ENCODE results near the gene HCFC2. TPM values are rescaled to one million over a fixed set of nuclear protein-coding genes. Genes with fewer than 3 reads are reported as not detected.

The HCFC2 gene
- total RNA-seq, 1 experiment from 2014 or later: 10.3 TPM

DNA sequence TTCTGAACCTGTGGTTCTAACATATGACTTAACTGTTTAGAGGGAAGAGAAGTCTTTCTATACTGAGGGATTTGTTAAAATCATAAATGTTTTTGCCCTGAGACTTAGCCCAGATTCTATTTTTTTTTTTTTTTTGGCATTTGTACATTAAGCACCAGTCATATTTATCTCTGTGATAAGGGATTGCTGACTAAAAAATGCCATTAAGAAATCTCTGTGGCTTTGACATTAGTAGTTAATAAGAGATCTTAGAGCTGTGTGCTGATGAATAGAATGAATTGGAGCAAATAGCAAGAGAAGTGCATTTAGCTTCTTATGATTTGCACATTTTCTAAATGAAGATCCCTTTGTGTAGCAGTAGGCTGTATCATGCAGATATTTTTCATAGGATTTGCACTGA lies 41.1 kb downstream of the HCFC2 start:
- peaks cover 28% of the 10 kb centered on the region for H3K36me3 Mint-ChIP-seq (ENCODE audit: insufficient read depth, unreplicated experiment)
- ChIA-PET CTCF (interaction anchor here (1.1 to 1.6 kb wide), 2 partner anchors 13 to 227 kb away, joined by 4 to 6 read pairs; no protein-coding TSS in a partner anchor), POLR2A (no interaction called here)
- DNase-seq (ENCODE audit: unreplicated experiment): no peak
- H3K27ac Mint-ChIP-seq (ENCODE audit: low read depth, unreplicated experiment): no peak overlapping the region
- intact Hi-C loops (cut with micrococcal nuclease): no loop called here
- TF ChIP-seq, protein P1, sequence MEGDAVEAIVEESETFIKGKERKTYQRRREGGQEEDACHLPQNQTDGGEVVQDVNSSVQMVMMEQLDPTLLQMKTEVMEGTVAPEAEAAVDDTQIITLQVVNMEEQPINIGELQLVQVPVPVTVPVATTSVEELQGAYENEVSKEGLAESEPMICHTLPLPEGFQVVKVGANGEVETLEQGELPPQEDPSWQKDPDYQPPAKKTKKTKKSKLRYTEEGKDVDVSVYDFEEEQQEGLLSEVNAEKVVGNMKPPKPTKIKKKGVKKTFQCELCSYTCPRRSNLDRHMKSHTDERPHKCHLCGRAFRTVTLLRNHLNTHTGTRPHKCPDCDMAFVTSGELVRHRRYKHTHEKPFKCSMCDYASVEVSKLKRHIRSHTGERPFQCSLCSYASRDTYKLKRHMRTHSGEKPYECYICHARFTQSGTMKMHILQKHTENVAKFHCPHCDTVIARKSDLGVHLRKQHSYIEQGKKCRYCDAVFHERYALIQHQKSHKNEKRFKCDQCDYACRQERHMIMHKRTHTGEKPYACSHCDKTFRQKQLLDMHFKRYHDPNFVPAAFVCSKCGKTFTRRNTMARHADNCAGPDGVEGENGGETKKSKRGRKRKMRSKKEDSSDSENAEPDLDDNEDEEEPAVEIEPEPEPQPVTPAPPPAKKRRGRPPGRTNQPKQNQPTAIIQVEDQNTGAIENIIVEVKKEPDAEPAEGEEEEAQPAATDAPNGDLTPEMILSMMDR (IDR thresholded peaks at IDR 0.05; ENCODE audit: unreplicated experiment): no peak
- BruUV-seq (replicated peaks): no TSS peak
- H3K9me3 Mint-ChIP-seq (ENCODE audit: unreplicated experiment): no peaks in the 10 kb centered on the region
- H3K27me3 Mint-ChIP-seq (ENCODE audit: insufficient read depth, unreplicated experiment): no peaks in the 10 kb centered on the region
- peaks cover 13% of the 10 kb centered on the region for H3K4me1 Mint-ChIP-seq (ENCODE audit: insufficient read depth, unreplicated experiment)
- no peak overlapping the region for H3K4me3 Mint-ChIP-seq (ENCODE audit: unreplicated experiment)

DNA sequence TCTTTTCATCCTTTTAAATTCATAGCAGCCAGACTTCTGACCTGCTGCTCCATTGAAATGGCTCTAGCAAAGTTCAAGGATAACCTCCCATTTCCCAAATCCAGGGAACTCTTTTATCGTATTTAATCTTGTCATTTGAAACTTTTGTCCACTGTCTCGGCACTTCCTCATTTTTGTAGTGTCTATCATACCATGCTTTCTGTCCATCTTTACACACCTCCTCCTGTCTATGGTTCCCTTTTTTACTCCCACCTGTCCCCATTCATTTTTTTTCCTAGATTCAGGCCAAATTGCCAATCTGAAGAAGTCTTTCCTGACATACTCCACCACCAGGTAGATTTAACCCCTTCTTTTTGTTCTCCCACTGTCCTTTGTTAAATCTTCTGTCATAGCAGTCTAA lies 42.6 kb downstream of the HCFC2 start:
- CTCF ChIA-PET: interaction anchor here (0.7 to 4.3 kb wide), 5 partner anchors 8 to 152 kb away, joined by 3 to 82 read pairs (median 30); partner anchors contain the start of gene TDG
- Mint-ChIP-seq H3K36me3 (ENCODE audit: insufficient read depth, unreplicated experiment) (peaks cover 18% of the 10 kb centered on the region), H3K4me1 (ENCODE audit: insufficient read depth, unreplicated experiment) (peaks cover 15% of the 10 kb centered on the region)

DNA sequence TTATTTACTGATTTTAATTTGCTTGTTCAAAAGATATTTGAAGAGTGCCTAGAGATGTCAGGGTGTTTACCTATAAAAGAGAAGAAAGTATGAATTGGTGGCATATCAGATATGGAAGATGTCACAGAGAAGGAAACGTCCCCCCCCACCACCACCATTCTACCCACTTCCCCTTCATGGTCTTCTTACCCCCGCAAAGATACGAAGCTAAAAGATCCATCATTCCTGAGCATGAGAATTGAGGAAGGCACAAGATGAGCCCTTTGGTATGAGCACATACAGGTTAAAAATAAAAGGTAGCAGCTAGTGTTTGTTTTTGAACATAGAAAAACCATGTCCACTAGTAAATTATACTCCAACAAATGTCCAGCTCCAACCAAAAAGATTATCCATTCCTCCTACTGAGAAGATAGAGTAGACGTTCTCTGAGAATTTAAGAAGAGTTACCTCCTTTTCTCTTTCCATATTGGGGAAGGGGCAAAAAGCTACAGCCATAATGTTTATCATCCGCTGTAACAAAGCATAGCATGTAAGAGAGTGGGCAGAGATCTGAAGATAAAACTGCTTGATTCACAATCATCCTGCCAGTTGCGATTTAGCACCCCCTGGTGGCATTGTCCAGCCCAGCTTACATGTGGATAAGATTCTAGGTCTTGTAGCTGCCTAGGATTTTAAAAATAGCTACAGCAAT lies 44.6 kb downstream of the HCFC2 start:
- ChIA-PET CTCF (interaction anchor here (0.6 to 4.3 kb wide), 66 partner anchors 10 to 1006 kb away, joined by 3 to 82 read pairs (median 5); partner anchors contain the start of genes CHST11, HCFC2, HSP90B1 and TDG), POLR2A (interaction anchor here (0.7 to 3.0 kb wide), 9 partner anchors 9 to 541 kb away, joined by 3 to 27 read pairs (median 4); partner anchors contain the start of gene TDG)
- intact Hi-C loops (cut with micrococcal nuclease): loop anchor here (1.0 to 2.0 kb wide), 4 partner anchors 52 to 231 kb away; partner anchors contain the start of gene TDG
- Mint-ChIP-seq H3K9me3 (ENCODE audit: unreplicated experiment) (no peaks in the 10 kb centered on the region), H3K36me3 (ENCODE audit: insufficient read depth, unreplicated experiment) (peaks cover 9% of the 10 kb centered on the region), H3K27me3 (ENCODE audit: insufficient read depth, unreplicated experiment) (no peaks in the 10 kb centered on the region), H3K4me1 (ENCODE audit: insufficient read depth, unreplicated experiment) (peaks cover 15% of the 10 kb centered on the region), H3K27ac (ENCODE audit: low read depth, unreplicated experiment) (no peak overlapping the region), H3K4me3 (ENCODE audit: unreplicated experiment) (no peak overlapping the region)
- peak; percentile 86 for DNase-seq (ENCODE audit: unreplicated experiment)
- TF ChIP-seq, protein P1 (IDR thresholded peaks at IDR 0.05; ENCODE audit: unreplicated experiment): peak; percentile 80
- BruUV-seq (replicated peaks): no TSS peak

More for the DNA sequence above, 42.6 kb downstream of the HCFC2 start:
- Mint-ChIP-seq H3K27ac (ENCODE audit: low read depth, unreplicated experiment) (peak overlapping the region; percentile 11), H3K27me3 (ENCODE audit: insufficient read depth, unreplicated experiment) (no peaks in the 10 kb centered on the region), H3K9me3 (ENCODE audit: unreplicated experiment) (no peaks in the 10 kb centered on the region), H3K4me3 (ENCODE audit: unreplicated experiment) (no peak overlapping the region)
- no peak for DNase-seq (ENCODE audit: unreplicated experiment)
- BruUV-seq (replicated peaks): no TSS peak
- intact Hi-C loops (cut with micrococcal nuclease): no loop called here
- TF ChIP-seq, protein P1 (IDR thresholded peaks at IDR 0.05; ENCODE audit: unreplicated experiment): no peak
- POLR2A ChIA-PET: interaction anchor here (3.0 kb wide), 1 partner anchor 141 kb away, joined by 27 read pairs; the partner anchor contains the start of gene TDG

Data from MCF 10A (cell line).